ENCODE data around the gene GPC3. TPM values are rescaled to one million over a fixed set of nuclear protein-coding genes. Genes with fewer than 3 reads are reported as not detected.
"Not testable (repeated sequence)": the region's sequence is repeated elsewhere in the genome, so short reads cannot be mapped to it uniquely, and the experiment has no call there.

The GPC3 gene
- total RNA-seq, 1 donor from 2014 or later: not detected

DNA sequence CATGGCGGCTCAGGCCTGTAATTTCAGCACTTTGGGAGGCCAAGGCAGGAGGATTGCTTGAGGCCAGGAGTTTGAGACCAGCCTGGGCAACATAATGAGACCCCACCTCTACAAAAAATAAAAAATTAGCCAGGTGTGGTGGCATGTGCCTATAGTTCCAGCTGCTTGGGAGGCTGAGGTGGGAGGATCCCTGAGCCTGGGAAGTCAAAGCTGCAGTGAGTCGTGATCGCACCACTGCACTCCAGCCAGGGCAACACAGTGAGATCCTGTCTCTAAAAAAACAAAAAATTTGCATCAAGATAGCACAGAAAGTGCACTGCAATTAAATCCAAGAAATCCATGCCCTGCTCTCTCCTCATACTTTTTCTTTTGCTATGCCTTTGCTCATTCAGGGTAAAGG is 458.6 kb downstream of the GPC3 start:
- not testable (repeated sequence) for DNase-seq (ENCODE audit: low read depth in 2 of 2)

DNA sequence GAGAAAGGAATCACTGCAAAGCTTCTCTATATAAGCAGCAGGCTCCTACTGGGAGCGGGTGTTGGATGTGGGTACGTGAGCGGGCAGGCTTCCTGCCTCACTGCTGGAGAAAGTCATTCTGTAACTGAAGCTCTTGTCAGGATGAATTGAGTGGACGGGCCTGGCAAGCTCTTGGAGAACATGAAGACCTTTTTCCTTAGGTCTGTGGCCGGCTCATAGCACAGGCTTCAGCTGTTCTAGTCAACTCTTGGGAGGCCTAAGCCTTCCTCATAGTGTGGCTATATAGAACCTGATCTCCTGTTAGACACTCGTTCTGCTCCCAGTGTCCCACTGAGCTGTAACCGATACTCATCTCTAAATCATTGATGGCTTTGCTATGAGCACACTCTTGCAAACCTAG is 461.9 kb downstream of the GPC3 start:
- no peak for DNase-seq (ENCODE audit: low read depth in 2 of 2)

DNA sequence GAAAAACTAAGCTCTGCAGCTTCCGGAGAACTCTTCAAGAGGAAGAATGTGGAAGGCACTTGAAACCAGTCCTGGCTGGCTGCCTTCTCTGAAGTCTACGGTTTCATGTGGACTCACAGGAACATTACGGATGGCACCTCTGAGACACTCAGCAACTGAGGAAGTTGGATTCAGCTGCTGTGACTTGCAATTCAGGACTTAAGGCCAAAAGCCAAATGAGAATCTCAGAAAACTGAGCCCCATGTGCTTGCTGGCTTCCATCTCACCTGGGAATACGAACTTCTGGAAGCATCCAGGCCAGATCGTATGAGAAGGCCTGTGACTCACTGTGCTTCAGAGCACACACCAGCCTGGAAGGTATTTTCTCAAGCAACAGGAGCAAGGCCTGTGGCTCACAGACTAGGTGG is 462.3 kb downstream of the GPC3 start:
- DNase-seq (ENCODE audit: low read depth in 2 of 2): no peak

DNA sequence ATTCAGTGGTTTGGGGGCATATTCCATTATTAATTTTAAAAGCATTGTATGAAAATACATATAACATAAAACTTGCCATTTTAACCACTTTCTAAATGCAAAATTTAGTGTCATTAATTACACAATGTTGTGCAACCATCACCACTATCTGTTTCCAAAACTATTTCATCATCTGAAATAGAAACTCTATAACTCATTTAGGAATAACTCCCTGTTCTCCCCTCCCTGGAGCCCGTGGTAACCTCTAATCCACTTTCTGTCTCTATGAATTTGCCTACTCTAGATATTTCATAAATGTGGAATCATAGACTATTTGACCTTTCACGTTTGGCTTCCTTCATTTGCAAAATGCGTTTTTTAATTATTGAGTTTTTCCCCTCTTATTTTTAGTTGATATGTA is 468.7 kb downstream of the GPC3 start:
- no peak for DNase-seq (ENCODE audit: low read depth in 2 of 2)

DNA sequence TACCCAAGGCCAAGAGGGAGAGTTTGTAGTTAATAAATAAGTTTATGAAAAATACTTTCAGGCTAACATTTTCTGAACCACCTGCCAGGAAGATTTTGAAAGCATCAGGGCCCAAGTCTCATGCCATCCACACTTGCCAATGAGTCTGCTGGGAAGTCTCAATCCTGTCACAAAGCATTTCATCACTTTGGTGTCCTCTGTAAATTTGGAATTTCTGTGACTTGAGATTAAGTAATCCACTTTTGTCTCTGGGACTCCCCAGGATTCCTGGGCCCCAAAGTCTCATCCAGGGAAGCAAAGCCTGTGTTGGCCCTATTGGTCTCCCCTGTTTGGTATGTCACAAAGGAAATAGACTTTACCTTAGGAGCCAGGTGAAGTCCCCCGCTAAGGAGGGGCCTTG is 470.9 kb downstream of the GPC3 start:
- no peak for DNase-seq (ENCODE audit: low read depth in 2 of 2)

DNA sequence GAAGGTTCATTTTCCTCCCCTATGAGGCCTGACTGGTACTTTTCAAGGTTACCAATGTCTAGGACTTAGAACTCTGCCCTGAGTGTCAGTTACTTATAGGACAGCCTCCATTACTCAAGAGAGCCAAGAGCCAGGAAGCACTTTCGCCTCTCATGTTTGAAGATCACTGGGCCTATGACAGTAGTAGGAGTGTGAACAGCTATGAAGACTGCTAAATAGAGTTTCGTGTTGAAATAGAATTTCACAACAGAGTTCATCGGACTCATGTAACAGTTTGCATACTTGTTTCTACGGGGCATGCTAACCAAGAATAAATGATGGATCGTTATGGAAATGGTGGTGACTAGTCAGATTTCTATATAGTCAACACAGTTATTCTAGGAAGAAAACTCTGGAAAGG is 472.3 kb downstream of the GPC3 start:
- DNase-seq (ENCODE audit: low read depth in 2 of 2): no peak

DNA sequence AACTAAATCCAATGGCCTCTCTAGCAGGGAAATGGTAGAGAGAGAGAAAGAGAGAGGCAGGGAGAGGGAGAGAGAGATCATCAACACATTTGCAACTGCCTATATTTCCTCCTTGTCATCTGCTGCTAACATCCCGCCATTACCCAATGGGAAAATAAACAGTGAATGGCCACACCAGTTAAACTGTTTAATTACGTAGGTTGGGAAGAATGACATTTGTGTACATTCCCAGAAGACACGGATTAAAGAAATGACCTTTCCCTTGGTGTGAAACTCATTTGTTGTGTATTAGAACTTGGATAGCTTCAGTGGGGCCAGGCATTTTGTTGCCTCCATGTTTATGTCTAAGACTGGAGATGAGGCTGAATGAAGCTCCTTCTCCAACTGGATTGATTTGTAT is 474.4 kb downstream of the GPC3 start:
- no peak for DNase-seq (ENCODE audit: low read depth in 2 of 2)

DNA sequence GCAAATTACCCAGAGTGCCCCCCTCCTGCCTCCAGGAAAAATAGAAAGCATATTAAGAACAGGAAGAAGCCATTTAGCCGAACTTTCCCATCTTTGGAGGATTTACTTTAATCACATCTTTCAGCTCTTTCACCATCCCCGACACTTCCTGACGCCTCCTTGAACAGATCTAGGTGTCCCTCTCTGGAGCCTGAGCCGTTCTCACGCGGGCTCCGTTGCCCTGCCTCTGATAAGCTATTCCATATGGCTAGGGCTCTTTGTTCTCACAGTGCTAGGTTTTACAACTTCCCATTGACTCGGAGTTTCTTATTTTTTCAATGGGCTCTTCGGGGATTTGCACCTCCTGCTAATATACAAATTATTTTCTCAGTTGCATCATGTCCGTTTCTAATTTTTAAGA is 488.0 kb downstream of the GPC3 start:
- no peak for DNase-seq (ENCODE audit: low read depth in 2 of 2)

DNA sequence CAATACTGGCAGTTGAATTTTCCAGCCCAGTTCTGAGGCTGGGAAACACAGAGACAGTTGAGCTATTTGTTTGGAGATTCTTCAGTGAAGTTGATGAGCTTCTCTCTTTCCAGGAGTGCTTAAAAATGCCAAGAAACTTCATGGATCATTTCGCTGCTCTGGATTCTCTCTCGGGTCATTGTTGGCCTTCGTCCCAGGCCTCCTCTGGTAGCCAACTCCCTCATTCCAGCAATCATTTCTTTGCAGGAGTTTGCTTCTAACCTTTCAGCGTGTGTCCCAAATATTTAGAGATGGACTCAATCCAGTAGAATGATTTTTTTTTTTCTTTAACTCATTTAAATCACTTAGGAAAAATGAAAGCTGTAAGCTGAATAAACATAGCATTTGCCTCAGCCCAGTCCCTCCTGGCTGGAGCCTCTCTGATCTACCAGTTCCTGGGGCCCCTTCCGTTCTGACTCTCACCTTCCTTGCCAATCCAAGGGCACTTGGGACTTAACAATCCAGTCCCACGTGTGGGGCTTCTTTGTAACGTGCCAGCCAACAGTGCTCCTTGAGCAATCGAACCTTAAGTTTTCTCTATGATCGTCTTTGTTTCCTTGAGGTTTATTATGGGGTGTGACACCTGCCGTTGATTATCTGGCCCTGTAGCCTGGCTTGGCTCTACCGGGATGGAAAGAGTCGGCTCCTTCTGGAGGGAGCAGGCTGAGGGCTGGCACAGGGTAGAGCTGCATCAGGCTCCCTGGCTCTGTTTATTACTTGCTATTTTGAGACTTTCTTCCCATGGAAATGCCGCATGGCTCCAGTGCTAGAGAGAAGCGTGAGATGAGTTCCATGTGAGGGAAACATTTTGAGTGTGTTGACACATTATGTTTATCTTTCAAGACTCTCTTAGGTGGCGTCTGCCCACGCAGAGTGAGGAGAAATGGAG is 489.7 kb downstream of the GPC3 start:
- DNase-seq (ENCODE audit: low read depth in 2 of 2): no peak

DNA sequence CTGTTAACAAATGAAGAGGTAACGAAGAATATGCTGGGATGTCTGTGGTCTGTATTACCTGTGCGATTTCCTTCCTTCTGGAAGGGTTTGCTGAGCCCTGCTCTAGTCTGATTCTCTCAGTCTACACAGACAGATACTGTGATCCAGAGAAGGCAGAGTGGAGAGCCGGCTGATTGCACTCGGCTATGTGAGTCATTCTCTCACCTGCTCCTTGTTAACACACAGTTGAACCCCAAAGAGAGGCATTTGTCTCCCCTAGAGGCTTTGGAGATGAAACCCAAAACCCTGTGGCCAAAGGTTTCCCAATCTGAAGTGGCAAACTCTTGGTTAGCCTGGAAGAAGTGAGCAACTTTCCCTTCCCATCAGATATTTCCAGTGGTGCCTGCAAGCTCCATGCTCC is 492.0 kb downstream of the GPC3 start:
- DNase-seq (ENCODE audit: low read depth in 2 of 2): no peak

DNA sequence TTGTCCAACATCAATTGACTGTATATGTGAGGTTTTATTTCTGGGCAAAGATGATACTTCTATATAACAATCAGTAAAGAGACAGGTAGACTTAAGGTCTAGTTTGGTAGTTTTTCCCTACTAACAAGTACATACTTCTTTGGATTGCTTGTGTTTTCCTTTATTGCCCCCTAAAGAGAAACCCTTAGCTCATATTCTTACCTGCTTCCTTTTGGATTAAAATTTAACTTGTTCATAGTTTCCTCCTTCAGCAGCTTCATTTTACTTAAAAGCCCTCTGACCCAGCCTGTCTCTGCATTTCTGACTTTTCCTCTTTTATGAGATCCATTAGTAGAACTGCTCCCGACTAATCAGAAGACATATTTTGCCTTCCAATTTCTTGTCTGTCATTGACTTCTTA is 494.4 kb downstream of the GPC3 start:
- DNase-seq (ENCODE audit: low read depth in 2 of 2): no peak
